GM12801 (cell line): ENCODE measurements around the gene IL1A.

ENCODE experiments used
- TF ChIP-seq, protein P1 (sequence below): IDR thresholded peaks from one replicate; pipeline ENCODE4 v1.5.1; 2011; ENCODE audit warnings: control low read depth; ENCODE audit not compliant: insufficient read length; ENCODE audit errors: extremely low read depth

IL1A gene

GRCh38 chr2:112788653-112789052 lies 4.4 kb upstream of the IL1A start:
- TF ChIP-seq, protein P1, sequence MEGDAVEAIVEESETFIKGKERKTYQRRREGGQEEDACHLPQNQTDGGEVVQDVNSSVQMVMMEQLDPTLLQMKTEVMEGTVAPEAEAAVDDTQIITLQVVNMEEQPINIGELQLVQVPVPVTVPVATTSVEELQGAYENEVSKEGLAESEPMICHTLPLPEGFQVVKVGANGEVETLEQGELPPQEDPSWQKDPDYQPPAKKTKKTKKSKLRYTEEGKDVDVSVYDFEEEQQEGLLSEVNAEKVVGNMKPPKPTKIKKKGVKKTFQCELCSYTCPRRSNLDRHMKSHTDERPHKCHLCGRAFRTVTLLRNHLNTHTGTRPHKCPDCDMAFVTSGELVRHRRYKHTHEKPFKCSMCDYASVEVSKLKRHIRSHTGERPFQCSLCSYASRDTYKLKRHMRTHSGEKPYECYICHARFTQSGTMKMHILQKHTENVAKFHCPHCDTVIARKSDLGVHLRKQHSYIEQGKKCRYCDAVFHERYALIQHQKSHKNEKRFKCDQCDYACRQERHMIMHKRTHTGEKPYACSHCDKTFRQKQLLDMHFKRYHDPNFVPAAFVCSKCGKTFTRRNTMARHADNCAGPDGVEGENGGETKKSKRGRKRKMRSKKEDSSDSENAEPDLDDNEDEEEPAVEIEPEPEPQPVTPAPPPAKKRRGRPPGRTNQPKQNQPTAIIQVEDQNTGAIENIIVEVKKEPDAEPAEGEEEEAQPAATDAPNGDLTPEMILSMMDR = no peak

- TF ChIP-seq, protein P1 = no peak
These were observed 3.6 kb upstream of the IL1A start for GRCh38 chr2:112787729-112788393.

DNA sequence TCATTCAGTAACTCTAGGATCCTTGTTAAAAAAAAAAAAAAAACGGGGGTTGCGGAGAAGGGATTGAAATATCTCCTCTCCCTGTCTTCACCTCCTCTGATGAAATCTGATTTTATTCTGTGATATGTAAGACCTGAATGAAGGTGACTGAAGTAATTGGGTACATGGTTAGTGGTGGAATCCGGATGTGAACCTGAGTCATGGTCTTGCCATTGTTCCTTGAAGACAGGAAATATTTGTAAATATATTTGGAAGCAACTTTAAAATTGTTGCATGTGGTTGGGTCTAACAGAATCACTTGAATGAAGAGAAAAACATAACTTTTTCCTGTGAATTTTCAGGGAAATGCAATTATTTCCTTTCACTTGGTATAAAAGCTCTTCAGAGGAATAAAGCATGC lies 3.0 kb upstream of the IL1A start:
- TF ChIP-seq, protein P1 = no peak

GRCh38 chr2:112783187-112783714 lies 1.0 kb downstream of the IL1A start:
- TF ChIP-seq, protein P1 = no peak

- TF ChIP-seq, protein P1 = no peak
These were observed 2.0 kb downstream of the IL1A start for GRCh38 chr2:112782234-112782799.

DNA sequence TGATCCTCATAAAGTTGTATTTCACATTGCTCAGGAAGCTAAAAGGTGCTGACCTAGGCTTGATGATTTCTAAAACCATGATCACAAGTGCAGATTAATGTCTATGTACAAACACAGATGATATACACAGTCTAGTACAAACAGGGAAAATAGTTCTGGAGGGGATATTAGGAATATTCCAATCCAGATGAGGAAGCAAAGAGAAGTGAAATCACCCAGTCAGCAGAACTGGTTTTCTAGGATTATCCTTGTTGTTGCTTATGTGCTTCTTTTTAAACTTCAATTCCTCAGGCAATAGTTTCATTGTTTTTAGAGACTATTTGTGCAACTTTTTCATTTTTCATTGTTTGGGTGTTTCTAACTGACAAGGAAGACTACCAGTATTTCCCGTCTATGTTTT lies 4.7 kb downstream of the IL1A start:
- TF ChIP-seq, protein P1 = no peak

- TF ChIP-seq, protein P1 = no peak
These were observed 7.3 kb downstream of the IL1A start for GRCh38 chr2:112777036-112777435.
